HepG2 (cell line): ENCODE measurements around the gene PM20D1. TPM values are rescaled to one million over a fixed set of nuclear protein-coding genes. Genes with fewer than 3 reads are reported as not detected.

Experiments
- ATAC-seq: fragments of 200-7000 bp; cut with Tn5 transposase; 3 replicates; pipeline ENCODE4 v1.9.1; 2020; ENCODE audit warnings: mild to moderate bottlenecking, moderate library complexity
- BruUV-seq: library from RNA; stranded (reverse); fragments of 400-500 nt; replicated peaks from 2 replicates; lab custom pipeline; 2021; lab: Mats Ljungman, UMichigan
- CTCF ChIA-PET: fragments of 300-600 bp; formaldehyde crosslinking; extraction: SDS; loops from one replicate; lab custom pipeline; 2021; ENCODE audit warnings: low total read pairs, inconsistent platforms, low intra/inter-chr PET ratio; lab: Yijun Ruan, JAX
- POLR2A ChIA-PET: fragments of 350-600 bp; sonication (Branson Sonifier 250); formaldehyde crosslinking; loops from one replicate; lab custom pipeline; 2020; ENCODE audit warnings: antibody characterized with exemption, inconsistent platforms; lab: Yijun Ruan, JAX
- DNase-seq: peaks from one replicate; pipeline ENCODE4 v3.0.0-alpha.2; 2015; ENCODE audit warnings: low spot score
- FAIRE-seq: peaks from 3 replicates; lab custom pipeline; 2011; peaks lifted over from hg19 to GRCh38; lab: Jason Lieb, UNC
- H2AFZ ChIP-seq: one replicate; pipeline ENCODE4 v1.6.1; 2011; ENCODE audit warnings: low read length, inconsistent platforms
- H3K27ac ChIP-seq: fragments of 300-600 bp; 3 replicates; pipeline ENCODE4 v1.8.0; 2011; ENCODE audit warnings: mixed run types, mild to moderate bottlenecking, mixed read lengths, low read length, inconsistent platforms; ENCODE audit not compliant: insufficient read depth; ENCODE audit errors: extremely low read length
- H3K27me3 ChIP-seq, 2 experiments: fragments of 200-600 bp in 1 of 2; 2 replicates in 1 of 2; 3 replicates in 1 of 2; pipeline versions ENCODE4 v1.6.0 to v1.8.0; 2011; ENCODE audit warnings: low read length in 2 of 2, mild to moderate bottlenecking in 2 of 2, moderate library complexity in 2 of 2, inconsistent platforms in 1 of 2; ENCODE audit not compliant: insufficient read depth in 2 of 2, control insufficient read depth in 1 of 2
- H3K36me3 ChIP-seq, 2 experiments: fragments of 200-600 bp in 1 of 2; replicated peaks in 1 of 2; 2 replicates in 1 of 2; 3 replicates in 1 of 2; pipeline versions ENCODE4 v1.5.1 to v1.8.0; 2011; ENCODE audit warnings: low read length in 2 of 2, inconsistent platforms in 1 of 2; ENCODE audit not compliant: insufficient read depth in 2 of 2, control insufficient read depth in 1 of 2
- H3K4me1 ChIP-seq: 2 replicates; pipeline ENCODE4 v1.5.1; 2012; ENCODE audit warnings: low read length, inconsistent platforms; ENCODE audit not compliant: insufficient read depth
- H3K4me2 ChIP-seq: 2 replicates; pipeline ENCODE4 v1.6.0; 2011; ENCODE audit warnings: low read depth, low read length, inconsistent platforms
- H3K4me3 ChIP-seq, 3 experiments: fragments of 200-600 bp in 1 of 3; sonication (generic), shearing (Covaris generic) in 1 of 3; replicated peaks in 1 of 3; 2 replicates each; pipeline ENCODE4 v1.5.1; 2011 to 2016; ENCODE audit warnings: low read length in 3 of 3, inconsistent platforms in 2 of 3, low read depth in 2 of 3, mild to moderate bottlenecking in 2 of 3, control low read depth in 1 of 3, mixed read lengths in 1 of 3; ENCODE audit not compliant: insufficient read depth in 1 of 3
- H3K79me2 ChIP-seq: one replicate; pipeline ENCODE4 v1.6.1; 2011; ENCODE audit warnings: low read length, inconsistent platforms; ENCODE audit not compliant: insufficient read depth
- H3K9ac ChIP-seq: 2 replicates; pipeline ENCODE4 v1.6.0; 2011; ENCODE audit warnings: mild to moderate bottlenecking, low read depth, low read length, inconsistent platforms; ENCODE audit not compliant: insufficient read depth
- H3K9me3 ChIP-seq: 2 replicates; pipeline ENCODE4 v1.5.1; 2012; ENCODE audit warnings: mild to moderate bottlenecking, low read length
- H4K20me1 ChIP-seq: 2 replicates; pipeline ENCODE4 v1.6.0; 2011; ENCODE audit warnings: inconsistent platforms, mild to moderate bottlenecking, low read length, moderate library complexity; ENCODE audit not compliant: insufficient read depth
- CBX5 ChIP-seq: sonication (generic); formaldehyde crosslinking; IDR thresholded peaks from 2 replicates; pipeline ENCODE4 v1.4.0; 2020; ENCODE audit warnings: missing genetic modification reagents, borderline replicate concordance
- ELF1 ChIP-seq: sonication (generic); formaldehyde crosslinking; IDR thresholded peaks from 2 replicates; pipeline ENCODE4 v1.4.0; 2020; ENCODE audit warnings: missing genetic modification reagents
- FLYWCH1 ChIP-seq: sonication (generic); formaldehyde crosslinking; IDR thresholded peaks from 2 replicates; pipeline ENCODE4 v1.8.1; 2023; ENCODE audit warnings: mild to moderate bottlenecking, missing genetic modification reagents
- FOXC1 ChIP-seq: sonication (generic); formaldehyde crosslinking; IDR thresholded peaks from 2 replicates; pipeline ENCODE4 v1.8.0; 2022; ENCODE audit warnings: mild to moderate bottlenecking, missing genetic modification reagents, borderline replicate concordance
- HMGA1 ChIP-seq: sonication (generic); formaldehyde crosslinking; conservative IDR thresholded peaks from 2 replicates; pipeline ENCODE4 v1.4.0; 2020; ENCODE audit warnings: missing genetic modification reagents
- NFATC3 ChIP-seq: sonication (generic); formaldehyde crosslinking; IDR thresholded peaks from 2 replicates; pipeline ENCODE4 v1.5.1; 2020; ENCODE audit warnings: mild to moderate bottlenecking, missing genetic modification reagents
- NFRKB ChIP-seq: fragments of 450-650 bp; IDR thresholded peaks from 2 replicates; pipeline ENCODE4 v1.6.1; 2017
- SNAI1 ChIP-seq: sonication (generic); formaldehyde crosslinking; IDR thresholded peaks from 2 replicates; pipeline ENCODE4 v1.5.0; 2020; ENCODE audit warnings: mild to moderate bottlenecking, missing genetic modification reagents, borderline replicate concordance
- SRSF9 ChIP-seq: fragments of 200-400 bp; formaldehyde crosslinking; IDR thresholded peaks from 2 replicates; pipeline ENCODE4 v1.6.1; 2018; ENCODE audit warnings: borderline replicate concordance, mild to moderate bottlenecking, low read depth, low read length; ENCODE audit not compliant: insufficient read depth, poor library complexity, severe bottlenecking
- TEAD2 ChIP-seq: sonication (generic); formaldehyde crosslinking; IDR thresholded peaks from 2 replicates; pipeline ENCODE4 v1.9.0; 2021; ENCODE audit warnings: missing genetic modification reagents
- ZNF335 ChIP-seq: sonication (generic); formaldehyde crosslinking; IDR thresholded peaks from 2 replicates; pipeline ENCODE4 v1.4.0; 2020; ENCODE audit warnings: missing genetic modification reagents
- ZNF720 ChIP-seq: sonication (generic); formaldehyde crosslinking; IDR thresholded peaks from 2 replicates; pipeline ENCODE4 v1.4.0; 2020; ENCODE audit warnings: missing genetic modification reagents
- WGBS: methylation state at CpG from one replicate; pipeline ENCODE4 v1.1.6; 2017; ENCODE audit warnings: low lambda C conversion rate; 5-methylcytosine and 5-hydroxymethylcytosine counted together
- in situ Hi-C: cut with HindIII; loops from 2 replicates; pipeline ENCODE4 v1.10.0; 2017; ENCODE audit warnings: low pct_unique_long_range_greater_than_20kb; ENCODE audit not compliant: extremely low pct_ligation_motif_present
- intact Hi-C: fragments of 100-400 bp; cut with micrococcal nuclease; formaldehyde crosslinking; loops from one replicate; pipeline ENCODE4 v1.10.0; 2022; ENCODE audit not compliant: unreplicated experiment
- polyA plus RNA-seq, 8 experiments: library from polyadenylated mRNA; depleted of rRNA in 3 of 8; stranded (reverse) in 7 of 8; unstranded in 1 of 8; fragments of >200 nt; fragmentation: Illumina TruSeq in 4 of 8; extraction: Trizol in 4 of 8; gene quantifications; 2 replicates each; pipeline versions ENCODE4 v1.2.1 to v1.2.3, GENCODE V29; 2011 to 2016; ENCODE audit warnings: low read depth in 4 of 8, missing spikeins in 1 of 8, mixed read lengths in 1 of 8; ENCODE audit not compliant: insufficient read depth in 1 of 8
- total RNA-seq, 5 experiments: library from RNA; depleted of rRNA; stranded (reverse); fragments of >200 nt; fragmentation: Illumina TruSeq; extraction: Trizol; gene quantifications; 2 replicates each; pipeline ENCODE4 v1.2.3, GENCODE V29; 2016; ENCODE audit warnings: low read depth in 1 of 5
- TF ChIP-seq, protein P1 (sequence below): sonication (generic); formaldehyde crosslinking; IDR thresholded peaks from 2 replicates; pipeline ENCODE4 v1.4.0; 2020; ENCODE audit warnings: missing genetic modification reagents
- TF ChIP-seq, protein P2 (sequence below): sonication (generic); formaldehyde crosslinking; IDR thresholded peaks from 2 replicates; pipeline ENCODE4 v1.4.0; 2020; ENCODE audit warnings: missing genetic modification reagents

Gene PM20D1
- total and polyA plus RNA-seq, 2 of the 13 experiments (the other 11 are each of a cell fraction or from before 2014, with no cell fraction given): not detected

DNA sequence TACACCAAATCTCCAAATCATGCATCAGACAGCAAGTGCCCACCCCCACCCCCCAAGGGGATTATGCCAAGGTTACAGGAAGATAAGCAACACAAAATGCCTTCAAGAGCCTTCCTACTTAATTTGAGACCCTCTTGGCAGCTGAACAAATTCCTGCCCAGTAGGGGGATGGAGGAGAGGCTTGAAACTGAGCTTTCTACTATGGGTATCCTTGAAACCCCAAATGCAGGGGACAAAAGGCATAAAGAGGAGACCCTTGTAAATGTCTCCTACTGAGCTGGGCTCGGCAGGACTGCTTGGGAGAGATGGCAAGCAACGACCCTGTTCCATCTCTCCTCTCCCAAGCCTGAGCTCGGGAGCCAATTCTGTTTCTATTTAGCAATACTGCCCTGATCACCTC lies 40.5 kb downstream of the PM20D1 start:
- intact Hi-C loops: loop anchor here (10.0 kb wide), 1 partner anchor 55 kb away; no protein-coding TSS in a partner anchor
- CTCF ChIA-PET: no interaction called here
- POLR2A ChIA-PET: no interaction called here
- no peak overlapping the region for H3K9ac ChIP-seq
- 31% methylated on average over 3 of the region's 3 CpGs for WGBS
- H3K36me3 ChIP-seq: no peaks in the 10 kb centered on the region
- H2AFZ ChIP-seq: no peak overlapping the region
- no peaks in the 10 kb centered on the region for H3K79me2 ChIP-seq
- peaks cover 5 to 18% of the 10 kb centered on the region in 2 experiments; a peak in 4 of 5 replicates for H3K27me3 ChIP-seq
- H3K4me2 ChIP-seq: no peak overlapping the region
- no peak overlapping the region for H3K27ac ChIP-seq
- TF ChIP-seq SNAI1 (CRISPR knock-in tag): no peak
- no peak for TF ChIP-seq ZNF720 (CRISPR knock-in tag)
- TF ChIP-seq SRSF9: no peak
- TF ChIP-seq ZNF335: no peak
- TF ChIP-seq FLYWCH1 (CRISPR knock-in tag): no peak
- H4K20me1 ChIP-seq: no peaks in the 10 kb centered on the region
- H3K9me3 ChIP-seq: no peaks in the 10 kb centered on the region
- no peak for FAIRE-seq
- H3K4me3 ChIP-seq: no peak overlapping the region
- in situ Hi-C loops: no loop called here
- H3K4me1 ChIP-seq: peaks cover 29% of the 10 kb centered on the region
- no peak for ATAC-seq
- no peak for DNase-seq
- BruUV-seq: no TSS peak

- POLR2A ChIA-PET: no interaction called here
- Histone ChIP-seq H3K9ac (no peak overlapping the region), H3K4me1 (peaks cover 7% of the 10 kb centered on the region), H3K27ac (no peak overlapping the region), H3K4me2 (no peak overlapping the region), H3K9me3 (no peaks in the 10 kb centered on the region), H3K27me3 (peaks cover 0 to 4% of the 10 kb centered on the region in 2 experiments; a peak in 2 of 5 replicates), H4K20me1 (no peaks in the 10 kb centered on the region), H3K79me2 (no peaks in the 10 kb centered on the region), H2AFZ (no peak overlapping the region), H3K36me3 (no peaks in the 10 kb centered on the region), H3K4me3 (no peak overlapping the region)
- DNase-seq: no peak
- in situ Hi-C loops (no loop called here), intact Hi-C loops (loop anchor here (10.0 kb wide), 1 partner anchor 60 kb away; no protein-coding TSS in a partner anchor)
- 67% methylated on average over 3 of the region's 5 CpGs for WGBS
- no TSS peak for BruUV-seq
- CTCF ChIA-PET: no interaction called here
- no peak for ATAC-seq
- FAIRE-seq: no peak
- no peak for TF ChIP-seq TEAD2 (CRISPR knock-in tag)
- no peak for TF ChIP-seq HMGA1 (CRISPR knock-in tag)
- TF ChIP-seq, protein P1, sequence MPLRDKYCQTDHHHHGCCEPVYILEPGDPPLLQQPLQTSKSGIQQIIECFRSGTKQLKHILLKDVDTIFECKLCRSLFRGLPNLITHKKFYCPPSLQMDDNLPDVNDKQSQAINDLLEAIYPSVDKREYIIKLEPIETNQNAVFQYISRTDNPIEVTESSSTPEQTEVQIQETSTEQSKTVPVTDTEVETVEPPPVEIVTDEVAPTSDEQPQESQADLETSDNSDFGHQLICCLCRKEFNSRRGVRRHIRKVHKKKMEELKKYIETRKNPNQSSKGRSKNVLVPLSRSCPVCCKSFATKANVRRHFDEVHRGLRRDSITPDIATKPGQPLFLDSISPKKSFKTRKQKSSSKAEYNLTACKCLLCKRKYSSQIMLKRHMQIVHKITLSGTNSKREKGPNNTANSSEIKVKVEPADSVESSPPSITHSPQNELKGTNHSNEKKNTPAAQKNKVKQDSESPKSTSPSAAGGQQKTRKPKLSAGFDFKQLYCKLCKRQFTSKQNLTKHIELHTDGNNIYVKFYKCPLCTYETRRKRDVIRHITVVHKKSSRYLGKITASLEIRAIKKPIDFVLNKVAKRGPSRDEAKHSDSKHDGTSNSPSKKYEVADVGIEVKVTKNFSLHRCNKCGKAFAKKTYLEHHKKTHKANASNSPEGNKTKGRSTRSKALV: no peak
- no peak for TF ChIP-seq FOXC1
- no peak for TF ChIP-seq NFATC3 (CRISPR knock-in tag)
- TF ChIP-seq, protein P2, sequence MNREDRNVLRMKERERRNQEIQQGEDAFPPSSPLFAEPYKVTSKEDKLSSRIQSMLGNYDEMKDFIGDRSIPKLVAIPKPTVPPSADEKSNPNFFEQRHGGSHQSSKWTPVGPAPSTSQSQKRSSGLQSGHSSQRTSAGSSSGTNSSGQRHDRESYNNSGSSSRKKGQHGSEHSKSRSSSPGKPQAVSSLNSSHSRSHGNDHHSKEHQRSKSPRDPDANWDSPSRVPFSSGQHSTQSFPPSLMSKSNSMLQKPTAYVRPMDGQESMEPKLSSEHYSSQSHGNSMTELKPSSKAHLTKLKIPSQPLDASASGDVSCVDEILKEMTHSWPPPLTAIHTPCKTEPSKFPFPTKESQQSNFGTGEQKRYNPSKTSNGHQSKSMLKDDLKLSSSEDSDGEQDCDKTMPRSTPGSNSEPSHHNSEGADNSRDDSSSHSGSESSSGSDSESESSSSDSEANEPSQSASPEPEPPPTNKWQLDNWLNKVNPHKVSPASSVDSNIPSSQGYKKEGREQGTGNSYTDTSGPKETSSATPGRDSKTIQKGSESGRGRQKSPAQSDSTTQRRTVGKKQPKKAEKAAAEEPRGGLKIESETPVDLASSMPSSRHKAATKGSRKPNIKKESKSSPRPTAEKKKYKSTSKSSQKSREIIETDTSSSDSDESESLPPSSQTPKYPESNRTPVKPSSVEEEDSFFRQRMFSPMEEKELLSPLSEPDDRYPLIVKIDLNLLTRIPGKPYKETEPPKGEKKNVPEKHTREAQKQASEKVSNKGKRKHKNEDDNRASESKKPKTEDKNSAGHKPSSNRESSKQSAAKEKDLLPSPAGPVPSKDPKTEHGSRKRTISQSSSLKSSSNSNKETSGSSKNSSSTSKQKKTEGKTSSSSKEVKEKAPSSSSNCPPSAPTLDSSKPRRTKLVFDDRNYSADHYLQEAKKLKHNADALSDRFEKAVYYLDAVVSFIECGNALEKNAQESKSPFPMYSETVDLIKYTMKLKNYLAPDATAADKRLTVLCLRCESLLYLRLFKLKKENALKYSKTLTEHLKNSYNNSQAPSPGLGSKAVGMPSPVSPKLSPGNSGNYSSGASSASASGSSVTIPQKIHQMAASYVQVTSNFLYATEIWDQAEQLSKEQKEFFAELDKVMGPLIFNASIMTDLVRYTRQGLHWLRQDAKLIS (CRISPR knock-in tag): no peak
- no peak for TF ChIP-seq CBX5
- no peak for TF ChIP-seq NFRKB
- TF ChIP-seq ELF1 (CRISPR knock-in tag): no peak
Measured at GRCh38 chr1:205805082-205805711, 44.7 kb downstream of the PM20D1 start.
